Mammary epithelial cell (primary cell): ENCODE measurements around the gene KHK.

Source experiments
- EZH2 ChIP-seq: IDR thresholded peaks from 2 replicates; pipeline ENCODE4 v1.6.1; 2012; ENCODE audit warnings: low read length, inconsistent platforms, borderline replicate concordance
- TF ChIP-seq, protein P1 (sequence below), 2 donors: IDR thresholded peaks in 1 of 2; conservative IDR thresholded peaks in 1 of 2; 2 replicates each; pipeline ENCODE4 v1.5.1; 2011 to 2012; ENCODE audit warnings: inconsistent platforms in 2 of 2, low read length in 2 of 2, mild to moderate bottlenecking in 2 of 2, control low read depth in 1 of 2, low read depth in 1 of 2; ENCODE audit not compliant: insufficient read depth in 1 of 2; ENCODE audit errors: extremely low read depth in 1 of 2

DNA sequence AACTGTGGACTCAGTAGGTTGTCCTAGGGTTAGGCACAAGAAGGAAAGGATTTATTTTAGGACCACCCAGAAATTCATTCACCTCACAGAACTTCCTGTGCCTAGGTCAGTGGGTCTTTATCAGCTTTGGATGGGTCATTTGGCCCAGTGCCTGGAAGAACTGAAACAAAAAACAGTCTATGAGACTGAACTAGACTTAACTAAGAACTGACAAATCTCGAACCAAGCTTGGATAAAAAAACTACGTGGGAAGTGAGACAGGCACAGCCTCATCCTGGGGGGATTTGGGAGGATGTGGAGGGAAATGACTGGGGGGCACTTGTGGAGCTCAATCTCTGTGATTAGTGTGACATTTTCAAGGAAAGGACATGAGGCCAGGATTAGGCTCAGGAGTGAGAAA lies 12.8 kb upstream of the KHK start:
- TF ChIP-seq, protein P1, sequence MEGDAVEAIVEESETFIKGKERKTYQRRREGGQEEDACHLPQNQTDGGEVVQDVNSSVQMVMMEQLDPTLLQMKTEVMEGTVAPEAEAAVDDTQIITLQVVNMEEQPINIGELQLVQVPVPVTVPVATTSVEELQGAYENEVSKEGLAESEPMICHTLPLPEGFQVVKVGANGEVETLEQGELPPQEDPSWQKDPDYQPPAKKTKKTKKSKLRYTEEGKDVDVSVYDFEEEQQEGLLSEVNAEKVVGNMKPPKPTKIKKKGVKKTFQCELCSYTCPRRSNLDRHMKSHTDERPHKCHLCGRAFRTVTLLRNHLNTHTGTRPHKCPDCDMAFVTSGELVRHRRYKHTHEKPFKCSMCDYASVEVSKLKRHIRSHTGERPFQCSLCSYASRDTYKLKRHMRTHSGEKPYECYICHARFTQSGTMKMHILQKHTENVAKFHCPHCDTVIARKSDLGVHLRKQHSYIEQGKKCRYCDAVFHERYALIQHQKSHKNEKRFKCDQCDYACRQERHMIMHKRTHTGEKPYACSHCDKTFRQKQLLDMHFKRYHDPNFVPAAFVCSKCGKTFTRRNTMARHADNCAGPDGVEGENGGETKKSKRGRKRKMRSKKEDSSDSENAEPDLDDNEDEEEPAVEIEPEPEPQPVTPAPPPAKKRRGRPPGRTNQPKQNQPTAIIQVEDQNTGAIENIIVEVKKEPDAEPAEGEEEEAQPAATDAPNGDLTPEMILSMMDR (conservative IDR thresholded peaks at IDR 0.05 in 1 of 2, IDR thresholded peaks at IDR 0.05 in 1 of 2; ENCODE audit: extremely low read depth in 1 of 2, insufficient read depth in 1 of 2, low read depth in 1 of 2, low read length in 2 of 2), result no peak
- TF ChIP-seq EZH2, result no peak
